GM18868 (cell line): ENCODE data around the gene SUMO3.

Experiments
- ATAC-seq: cut with Tn5 transposase; IDR thresholded peaks from one replicate; pipeline ENCODE4 v1.9.1; 2021; ENCODE audit warnings: mild to moderate bottlenecking, moderate library complexity; ENCODE audit not compliant: unreplicated experiment

The SUMO3 gene

DNA sequence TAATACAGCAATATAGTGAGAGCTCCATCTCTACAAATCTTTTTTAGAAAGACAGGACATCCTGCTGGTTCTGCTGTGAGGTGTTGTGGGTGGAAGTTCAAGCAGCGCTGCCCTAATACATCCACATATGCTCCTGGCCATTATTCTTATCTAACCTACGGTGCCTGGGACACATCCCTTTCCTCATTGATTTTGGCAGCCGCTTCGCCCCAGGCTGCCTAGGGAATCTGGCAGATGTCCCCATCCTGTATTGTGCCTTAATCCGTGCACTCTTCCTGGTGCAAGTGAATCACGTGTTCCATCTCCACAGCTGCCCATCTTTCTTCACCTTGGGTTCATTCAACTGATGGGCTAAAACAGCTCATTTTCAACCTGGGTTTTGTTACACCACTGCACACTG lies 13.1 kb downstream of the SUMO3 start:
- no peak for ATAC-seq

DNA sequence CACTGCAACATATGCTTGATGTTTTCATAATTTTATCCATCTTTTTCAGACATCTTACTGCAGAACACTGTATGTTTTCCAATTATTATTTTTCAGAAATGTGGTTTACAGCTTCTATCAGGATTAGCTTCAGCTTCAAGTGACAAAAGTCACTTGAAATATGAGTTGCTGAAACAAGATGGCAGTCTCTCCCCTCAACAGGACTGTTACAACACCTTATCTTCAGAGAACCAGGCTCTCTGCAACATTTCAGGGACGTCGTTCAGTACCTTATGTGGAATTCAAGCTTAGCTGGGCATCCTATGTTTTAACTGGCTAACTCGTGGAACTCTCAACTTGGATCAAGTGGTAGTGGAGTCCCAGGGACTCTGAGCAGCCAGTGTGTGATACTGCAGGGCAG lies 14.2 kb downstream of the SUMO3 start:
- no peak for ATAC-seq

DNA sequence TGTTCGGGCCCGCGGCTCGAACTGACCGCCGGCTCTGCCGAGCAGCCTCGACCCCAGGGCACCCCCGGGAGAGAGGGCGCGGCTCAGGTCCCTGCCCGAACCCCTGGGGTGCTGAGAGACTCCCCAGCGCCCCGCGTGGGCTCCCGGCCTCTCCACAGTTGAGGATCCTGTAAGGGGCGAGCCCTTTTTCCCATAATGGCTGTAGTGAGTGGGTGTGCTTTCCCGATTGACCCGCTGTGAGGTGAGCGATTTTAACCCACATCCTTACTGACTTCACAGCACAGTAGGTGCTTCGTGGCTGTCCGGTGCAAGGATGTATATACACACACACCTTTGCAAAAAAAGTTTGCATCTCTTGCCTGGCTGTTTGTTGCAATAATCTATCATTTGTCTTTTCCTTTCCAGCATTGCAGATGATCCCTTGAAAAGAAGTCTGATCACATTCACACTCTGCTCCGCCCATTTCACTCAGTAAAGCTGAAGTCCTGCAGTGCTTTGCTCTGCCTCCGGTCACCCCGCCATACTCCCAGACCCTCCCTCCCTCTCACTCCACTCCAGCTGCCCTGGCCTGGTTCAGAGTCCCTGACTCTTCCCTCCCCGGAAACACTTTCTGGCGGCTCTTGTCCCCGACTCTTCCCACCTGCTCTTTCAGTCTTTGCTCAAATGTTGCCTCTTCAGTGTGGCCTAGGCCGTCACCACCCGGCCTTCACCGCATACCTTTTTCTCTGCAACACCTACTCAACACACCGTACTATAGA lies 15.3 kb downstream of the SUMO3 start:
- ATAC-seq, result peak; percentile 7

GRCh38 chr21:44801468-44802395 lies 16.1 kb downstream of the SUMO3 start, which contains the start of gene UBE2G2:
Gene UBE2G2 (minus strand): TSS chr21:44801820. CDS start chr21:44801748, 72 bp downstream.
- ATAC-seq, result peak; percentile 84

DNA sequence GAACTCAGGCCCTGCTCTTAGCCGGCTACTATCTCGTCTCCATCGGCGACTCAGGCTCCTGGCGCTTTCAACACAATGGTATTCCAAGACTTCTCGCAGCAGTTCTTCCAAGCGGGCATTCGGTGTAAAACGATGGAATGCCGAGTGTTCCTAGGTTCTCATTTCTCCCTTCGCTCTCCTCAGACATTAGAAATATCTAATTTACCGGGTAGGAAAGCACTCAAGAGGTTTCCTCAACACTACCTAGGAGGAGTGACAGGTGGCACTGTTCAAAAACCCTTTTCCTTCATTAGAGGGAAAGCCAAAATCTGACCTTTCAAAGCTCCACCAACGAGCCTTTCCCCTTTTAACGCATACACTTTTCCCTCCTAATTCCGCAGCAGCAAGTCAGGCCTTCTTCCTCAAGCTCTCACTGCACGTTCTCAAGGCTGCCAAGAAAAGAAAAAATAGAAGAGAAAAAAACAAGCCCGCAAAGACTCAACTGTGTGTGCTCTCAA lies 16.8 kb downstream of the SUMO3 start:
- ATAC-seq, result no peak

- no peak for ATAC-seq
Observed at GRCh38 chr21:44800103-44800502, 17.8 kb downstream of the SUMO3 start.

- no peak for ATAC-seq
Observed at GRCh38 chr21:44799646-44800045, 18.2 kb downstream of the SUMO3 start.

- ATAC-seq, result no peak
Observed at GRCh38 chr21:44797775-44798174, 20.1 kb downstream of the SUMO3 start.

GRCh38 chr21:44795342-44795741 lies 22.5 kb downstream of the SUMO3 start:
- ATAC-seq, result no peak

DNA sequence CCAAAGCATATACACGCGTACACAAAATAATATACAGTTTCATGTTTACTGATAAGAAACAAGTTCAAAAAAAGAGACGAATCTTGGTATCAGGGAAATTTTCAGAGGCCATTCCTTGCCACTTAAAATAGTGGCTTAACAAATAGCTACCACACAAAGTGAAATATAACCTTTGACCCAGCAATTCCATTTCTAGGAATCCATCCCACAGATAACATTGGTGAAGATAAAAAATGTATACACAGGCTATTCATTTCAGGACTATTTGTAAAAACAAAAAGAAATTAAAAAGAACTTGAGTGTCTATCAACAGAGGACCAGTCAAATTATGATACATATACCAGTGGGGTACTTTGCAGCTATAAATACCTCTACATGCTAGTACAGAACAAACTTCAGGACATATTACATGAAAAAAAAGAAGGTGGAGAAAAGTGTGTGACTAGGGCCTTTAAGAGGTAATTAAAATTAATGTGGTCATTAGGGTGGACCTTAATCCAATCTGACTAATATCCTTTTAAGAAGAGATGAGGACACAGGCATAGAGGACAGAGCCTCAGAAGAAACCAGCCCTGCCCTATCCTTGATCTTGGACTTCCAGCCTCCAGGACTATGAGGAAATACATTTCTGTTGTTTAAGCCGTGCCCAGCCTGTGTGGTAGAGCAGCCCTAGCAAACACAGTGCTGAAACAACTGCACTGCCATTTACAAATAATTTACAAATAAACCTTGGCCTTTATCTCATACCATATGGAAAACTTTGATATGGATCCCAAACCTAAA lies 24.1 kb downstream of the SUMO3 start:
- ATAC-seq, result no peak

GRCh38 chr21:44792702-44793591 lies 24.9 kb downstream of the SUMO3 start:
- ATAC-seq, result peak; percentile 62

- ATAC-seq, result no peak
Observed at GRCh38 chr21:44791993-44792392, 25.9 kb downstream of the SUMO3 start.

DNA sequence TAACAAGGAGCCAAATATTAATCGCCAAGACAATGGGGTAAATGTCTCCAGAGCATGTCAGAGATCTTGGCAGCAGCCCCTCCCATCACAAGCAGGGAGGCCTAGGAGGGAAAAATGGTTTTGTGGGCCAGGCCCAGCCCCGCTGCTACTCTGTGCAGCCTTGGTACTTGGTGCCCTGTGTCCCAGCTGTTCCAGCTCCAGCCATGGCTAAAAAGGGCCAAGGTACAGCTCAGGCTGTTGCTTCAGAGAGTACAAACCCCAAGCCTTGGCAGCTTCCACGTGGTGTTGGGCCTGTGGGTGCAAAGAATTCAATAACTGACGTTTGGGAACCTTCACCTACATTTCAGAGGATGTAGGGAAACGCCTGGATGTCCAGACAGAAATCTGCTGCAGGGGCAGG lies 26.6 kb downstream of the SUMO3 start:
- no peak for ATAC-seq

GRCh38 chr21:44790368-44790767 lies 27.5 kb downstream of the SUMO3 start:
- ATAC-seq, result no peak

GRCh38 chr21:44789880-44790279 lies 28.0 kb downstream of the SUMO3 start:
- no peak for ATAC-seq

DNA sequence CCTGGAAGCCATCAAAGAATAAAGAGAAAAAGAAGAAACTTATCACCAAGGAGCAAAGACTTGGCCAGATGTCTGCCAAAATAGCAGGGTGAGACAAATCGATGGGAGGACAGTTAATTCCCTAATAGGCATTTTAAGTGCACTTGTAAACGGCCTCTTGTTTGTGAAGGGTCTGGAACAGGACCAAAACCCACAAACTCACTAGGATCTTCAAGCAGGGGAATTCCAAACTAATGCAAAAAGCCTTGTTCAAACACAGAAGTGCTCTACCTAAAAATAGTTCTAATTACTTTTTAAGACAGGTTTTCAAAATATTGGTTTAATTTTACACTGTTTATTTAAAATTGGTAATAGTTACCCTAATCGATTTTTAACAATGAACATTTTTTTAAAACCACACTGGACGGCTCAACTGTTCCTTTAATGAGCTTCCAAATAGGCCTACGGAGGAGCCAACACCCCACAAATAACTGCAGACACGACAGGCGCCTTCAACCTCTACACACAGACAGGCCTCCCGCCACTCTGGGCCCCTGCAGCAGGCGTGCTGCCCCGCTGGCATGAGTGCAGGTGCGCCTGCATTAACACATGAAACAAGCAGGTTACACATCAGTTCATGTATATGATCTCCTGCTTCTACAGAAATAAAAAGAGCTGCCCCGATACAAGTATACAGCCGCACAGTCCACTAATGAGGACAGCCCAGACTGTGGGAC lies 32.1 kb downstream of the SUMO3 start:
- ATAC-seq, result no peak

DNA sequence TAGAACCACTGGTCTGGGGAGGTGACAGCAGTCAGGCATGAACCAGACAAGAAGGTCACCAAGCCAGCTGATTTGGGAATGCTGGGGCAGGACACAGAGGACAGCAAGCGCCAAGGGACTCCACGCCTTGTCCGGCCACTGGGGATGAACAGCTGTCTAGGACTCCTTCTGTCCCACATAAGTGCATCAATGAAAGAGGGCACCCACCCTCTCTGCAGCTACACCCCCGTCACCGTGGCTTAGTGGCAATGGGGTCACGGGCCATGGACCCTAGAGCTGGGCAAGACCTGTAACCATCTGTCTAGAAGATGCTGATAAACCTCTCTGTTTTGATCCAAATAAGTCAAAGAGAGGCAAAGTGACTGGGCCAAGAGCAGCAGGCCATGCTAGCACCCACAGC lies 33.1 kb downstream of the SUMO3 start:
- no peak for ATAC-seq

GRCh38 chr21:44783020-44783696 lies 34.7 kb downstream of the SUMO3 start:
- no peak for ATAC-seq
